Neural progenitor cell (in vitro differentiated cells): ENCODE data around the gene DERL2. TPM values are rescaled to one million over a fixed set of nuclear protein-coding genes. Genes with fewer than 3 reads are reported as not detected.
A peak's percentile ranks its signal among the peaks of the same experiment; 100 is the strongest.
"Not testable (repeated sequence)": the region's sequence is repeated elsewhere in the genome, so short reads cannot be mapped to it uniquely, and the experiment has no call there.

Experiments used
- DNase-seq: peaks from one replicate; pipeline ENCODE4 v3.0.0-alpha.2; 2016; ENCODE audit warnings: low spot score
- H2AFZ ChIP-seq: fragments of 200-600 bp; sonication (generic); replicated peaks from 2 replicates; pipeline ENCODE4 v1.6.1; 2016; ENCODE audit warnings: antibody characterized with exemption
- H3F3A ChIP-seq: fragments of 200-600 bp; sonication (generic); 2 replicates; pipeline ENCODE4 v1.6.1; 2016; ENCODE audit warnings: antibody characterized with exemption, low read depth
- H3K27ac ChIP-seq: fragments of 200-600 bp; sonication (generic); 2 replicates; pipeline ENCODE4 v1.5.1; 2016; ENCODE audit warnings: mild to moderate bottlenecking
- H3K27me3 ChIP-seq: fragments of 200-600 bp; sonication (generic); 2 replicates; pipeline ENCODE4 v1.6.1; 2016; ENCODE audit warnings: mild to moderate bottlenecking, moderate library complexity
- H3K36me3 ChIP-seq: fragments of 200-600 bp; sonication (generic); 2 replicates; pipeline ENCODE4 v1.5.1; 2016
- H3K4me1 ChIP-seq: fragments of 200-600 bp; sonication (generic); 2 replicates; pipeline ENCODE4 v1.6.1; 2016; ENCODE audit warnings: mixed run types
- H3K4me2 ChIP-seq: fragments of 200-600 bp; sonication (generic); 2 replicates; pipeline ENCODE4 v1.6.1; 2016
- H3K4me3 ChIP-seq: fragments of 200-600 bp; sonication (generic); 2 replicates; pipeline ENCODE4 v1.5.1; 2016
- H3K79me2 ChIP-seq: fragments of 200-600 bp; sonication (generic); 2 replicates; pipeline ENCODE4 v1.6.1; 2016; ENCODE audit warnings: low read depth
- H3K9ac ChIP-seq: fragments of 200-600 bp; sonication (generic); 2 replicates; pipeline ENCODE4 v1.6.1; 2016
- H3K9me3 ChIP-seq: fragments of 200-600 bp; sonication (generic); 2 replicates; pipeline ENCODE4 v1.5.1; 2016; ENCODE audit warnings: low read depth
- H4K20me1 ChIP-seq: fragments of 200-600 bp; sonication (generic); 2 replicates; pipeline ENCODE4 v1.6.1; 2016; ENCODE audit warnings: low read depth
- H3K27ac Mint-ChIP-seq: 3 replicates; pipeline ENCODE4 v1.8.0; 2021; ENCODE audit warnings: mixed read lengths
- H3K27me3 Mint-ChIP-seq: 2 replicates; pipeline ENCODE4 v1.8.0; 2022; ENCODE audit warnings: low read depth, mild to moderate bottlenecking, inconsistent platforms, moderate library complexity, mixed read lengths; ENCODE audit not compliant: insufficient read depth
- H3K36me3 Mint-ChIP-seq: 3 replicates; pipeline ENCODE4 v1.8.0; 2021; ENCODE audit warnings: mixed read lengths
- H3K4me1 Mint-ChIP-seq: 3 replicates; pipeline ENCODE4 v1.8.0; 2021; ENCODE audit warnings: mixed read lengths
- H3K4me3 Mint-ChIP-seq: 3 replicates; pipeline ENCODE4 v1.8.0; 2021; ENCODE audit warnings: mild to moderate bottlenecking, moderate library complexity, mixed read lengths
- H3K9me3 Mint-ChIP-seq: 3 replicates; pipeline ENCODE4 v1.8.0; 2020; ENCODE audit warnings: mixed read lengths
- CTCF ChIP-seq: fragments of 200-600 bp; sonication (generic); IDR thresholded peaks from 2 replicates; pipeline ENCODE4 v1.5.1; 2017; ENCODE audit warnings: antibody characterized with exemption, mild to moderate bottlenecking
- EZH2 ChIP-seq: fragments of 200-600 bp; sonication (generic); IDR thresholded peaks from 2 replicates; pipeline ENCODE4 v1.6.1; 2017; ENCODE audit warnings: antibody characterized with exemption, mild to moderate bottlenecking, moderate library complexity
- EZH2phosphoT487 ChIP-seq: fragments of 200-600 bp; sonication (generic); IDR thresholded peaks from 2 replicates; pipeline ENCODE4 v1.6.1; 2017; ENCODE audit warnings: antibody characterized with exemption
- total RNA-seq: library from RNA; depleted of rRNA; stranded (reverse); fragments of >200 nt; gene quantifications from 2 replicates; pipeline ENCODE4 v1.2.3, GENCODE V29; 2015; ENCODE audit warnings: low replicate concordance

Gene DERL2
- total RNA-seq, 1 donor from 2014 or later = 47.8 TPM

DNA sequence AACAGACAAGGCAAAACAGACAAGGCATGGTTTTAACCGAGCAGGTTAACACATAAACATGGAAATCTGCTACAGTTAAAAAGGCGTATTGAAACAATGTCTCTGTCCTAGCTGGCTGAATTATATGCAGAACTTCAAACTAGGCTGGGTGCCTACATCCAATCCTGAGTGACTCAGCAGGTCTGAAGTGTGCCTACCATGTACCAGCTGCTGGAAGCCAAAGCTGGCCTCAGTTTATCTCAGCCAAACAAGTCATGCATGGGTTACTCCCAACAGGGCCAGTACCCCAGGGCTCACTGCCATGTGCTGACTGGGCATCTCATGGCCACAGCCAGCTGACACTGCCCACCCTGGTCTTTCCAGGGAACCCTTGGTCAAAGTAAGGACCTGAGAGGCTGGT, 51.0 kb downstream of the DERL2 start:
- no peak overlapping the region for H3K4me3 Mint-ChIP-seq
- no peak overlapping the region for H3K4me3 ChIP-seq
- no peak overlapping the region for H3K27ac Mint-ChIP-seq
- no peaks in the 10 kb centered on the region for H3K27me3 ChIP-seq
- peaks cover 58% of the 10 kb centered on the region for H3K79me2 ChIP-seq
- no peaks in the 10 kb centered on the region for H3K9me3 ChIP-seq
- H3K27ac ChIP-seq = no peak overlapping the region
- peaks cover 55% of the 10 kb centered on the region for H3F3A ChIP-seq
- H3K9me3 Mint-ChIP-seq = no peaks in the 10 kb centered on the region
- peaks cover 24% of the 10 kb centered on the region for H3K4me1 Mint-ChIP-seq
- peaks cover 5% of the 10 kb centered on the region for H3K4me1 ChIP-seq
- peaks cover 38% of the 10 kb centered on the region for H3K36me3 Mint-ChIP-seq
- peaks cover 23% of the 10 kb centered on the region for H3K36me3 ChIP-seq
- TF ChIP-seq EZH2phosphoT487 = no peak
- TF ChIP-seq EZH2 = no peak
- no peak for TF ChIP-seq CTCF
- no peak overlapping the region for H3K9ac ChIP-seq
- peaks cover 1% of the 10 kb centered on the region for H3K27me3 Mint-ChIP-seq
- peaks cover 36% of the 10 kb centered on the region for H4K20me1 ChIP-seq
- no peak for DNase-seq
- H3K4me2 ChIP-seq = no peak overlapping the region
- no peak overlapping the region for H2AFZ ChIP-seq

DNA sequence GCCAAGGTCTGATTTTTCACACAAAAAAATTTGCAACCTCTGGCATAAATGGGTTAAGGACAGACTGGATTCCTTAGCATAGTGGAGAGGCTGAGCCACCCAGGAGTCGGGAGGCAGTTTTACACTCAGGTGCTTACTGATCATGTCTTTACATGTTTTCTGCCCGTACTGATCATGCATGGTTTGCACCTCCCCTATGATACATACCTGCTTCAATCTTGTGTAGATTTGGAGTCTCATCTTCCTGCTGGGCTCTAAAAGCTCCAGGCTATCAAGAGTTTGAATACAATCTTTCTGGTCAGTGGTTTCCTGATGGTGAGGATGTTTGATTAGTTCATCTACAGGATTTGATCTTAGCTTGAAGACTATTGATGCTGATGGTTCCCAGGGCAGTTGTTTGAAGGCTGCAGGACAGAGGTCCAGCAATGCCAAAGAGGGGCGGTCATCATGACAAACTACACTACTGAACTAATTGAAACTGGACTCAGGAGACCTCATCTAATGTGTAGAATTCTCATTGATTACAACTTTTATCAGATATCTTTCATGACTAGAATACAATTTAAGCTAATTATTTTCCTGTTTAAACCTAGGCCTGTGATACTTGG, 53.9 kb downstream of the DERL2 start:
- Histone ChIP-seq H3K9me3 (no peaks in the 10 kb centered on the region), H4K20me1 (peaks cover 36% of the 10 kb centered on the region), H3K4me1 (peaks cover 5% of the 10 kb centered on the region), H3F3A (peaks cover 69% of the 10 kb centered on the region), H3K4me2 (no peak overlapping the region), H3K27ac (peak overlapping the region; percentile 49), H3K79me2 (peaks cover 43% of the 10 kb centered on the region), H3K27me3 (no peaks in the 10 kb centered on the region), H3K36me3 (peaks cover 16% of the 10 kb centered on the region), H3K9ac (no peak overlapping the region), H3K4me3 (no peak overlapping the region), H2AFZ (no peak overlapping the region)
- H3K4me1 Mint-ChIP-seq = peaks cover 8% of the 10 kb centered on the region
- H3K36me3 Mint-ChIP-seq = peaks cover 39% of the 10 kb centered on the region
- H3K4me3 Mint-ChIP-seq = no peak overlapping the region
- DNase-seq = no peak
- TF ChIP-seq CTCF (no peak), EZH2phosphoT487 (no peak), EZH2 (no peak)
- no peaks in the 10 kb centered on the region for H3K27me3 Mint-ChIP-seq
- no peaks in the 10 kb centered on the region for H3K9me3 Mint-ChIP-seq
- no peak overlapping the region for H3K27ac Mint-ChIP-seq

GRCh38 chr17:5431234-5431633, 54.7 kb downstream of the DERL2 start:
- not testable (repeated sequence) for H3K4me3 Mint-ChIP-seq, H3K4me3 ChIP-seq, H3K27me3 Mint-ChIP-seq, H3K4me1 ChIP-seq, H3K4me1 Mint-ChIP-seq, H3K9me3 ChIP-seq, H3K4me2 ChIP-seq, DNase-seq, H3K27ac ChIP-seq, H3K9ac ChIP-seq, H3K27ac Mint-ChIP-seq, H3K27me3 ChIP-seq, H3K9me3 Mint-ChIP-seq, H2AFZ ChIP-seq
- H4K20me1 ChIP-seq = peaks cover 36% of the 10 kb centered on the region
- peak; percentile 31 for TF ChIP-seq CTCF
- H3K36me3 ChIP-seq = peaks cover 10% of the 10 kb centered on the region
- H3F3A ChIP-seq = peaks cover 69% of the 10 kb centered on the region
- peaks cover 36% of the 10 kb centered on the region for H3K36me3 Mint-ChIP-seq
- peaks cover 35% of the 10 kb centered on the region for H3K79me2 ChIP-seq
